Prostate gland (tissue), 2 donors: Measurements from ENCODE around the gene NAV2. TPM values are rescaled to one million over a fixed set of nuclear protein-coding genes. Genes with fewer than 3 reads are reported as not detected.

ENCODE experiments used
- DNase-seq: peaks from one replicate; pipeline ENCODE4 v3.0.0-alpha.2; 2019; ENCODE audit warnings: low spot score
- H3K27ac ChIP-seq, 2 donors: fragments of 200-600 bp; sonication (generic); 2 replicates each; pipeline ENCODE4 v1.5.1; 2017 to 2019
- H3K27me3 ChIP-seq: fragments of 200-600 bp; sonication (generic); replicated peaks from 2 replicates; pipeline ENCODE4 v1.5.1; 2019; ENCODE audit not compliant: insufficient read depth
- H3K36me3 ChIP-seq, 2 donors: fragments of 200-600 bp; sonication (generic); 1 replicate in 1 of 2; 2 replicates in 1 of 2; pipeline versions ENCODE4 v1.5.1 to v1.8.1; 2017 to 2019
- H3K4me1 ChIP-seq: fragments of 200-600 bp; sonication (generic); replicated peaks from 2 replicates; pipeline ENCODE4 v1.5.1; 2019
- H3K4me3 ChIP-seq, 2 donors: fragments of 200-600 bp; sonication (generic); 2 replicates each; pipeline ENCODE4 v1.5.1; 2017 to 2019
- H3K9me3 ChIP-seq: fragments of 200-600 bp; sonication (generic); 2 replicates; pipeline ENCODE4 v1.5.1; 2017
- CTCF ChIP-seq, 4 experiments: fragments of 200-600 bp in 2 of 4; fragments of 450-650 bp in 2 of 4; sonication (generic) in 2 of 4; IDR thresholded peaks; 1 replicate in 3 of 4; 2 replicates in 1 of 4; pipeline ENCODE4 v1.5.1; 2016 to 2019; ENCODE audit warnings: antibody characterized with exemption in 4 of 4, mild to moderate bottlenecking in 2 of 4, moderate library complexity in 2 of 4
- POLR2A ChIP-seq: fragments of 450-650 bp; IDR thresholded peaks from one replicate; pipeline ENCODE4 v1.6.1; 2016; ENCODE audit warnings: antibody characterized with exemption, mild to moderate bottlenecking
- POLR2AphosphoS5 ChIP-seq: sonication (generic); formaldehyde crosslinking; IDR thresholded peaks from one replicate; pipeline ENCODE4 v1.6.1; 2017; ENCODE audit warnings: antibody characterized with exemption
- WGBS: methylation state at CpG from one replicate; pipeline ENCODE4 v1.1.5; 2018; 5-methylcytosine and 5-hydroxymethylcytosine counted together
- intact Hi-C: fragments of 100-400 bp; cut with DNase I; formaldehyde crosslinking; loops from one replicate; pipeline ENCODE4 v1.14.2; 2022
- total RNA-seq, 2 donors: library from RNA; depleted of rRNA; stranded (reverse); fragments of >200 nt; gene quantifications; one replicate each; pipeline ENCODE4 v1.1.0, GENCODE V29; 2016

The NAV2 gene
- total RNA-seq, 2 donors from 2014 or later: 17.1 to 26.6 TPM

- 95% methylated on average over 7 of the region's 7 CpGs for WGBS
Observed at GRCh38 chr11:20103281-20103680, 390.6 kb downstream of the NAV2 start.

GRCh38 chr11:20105427-20105826, 392.8 kb downstream of the NAV2 start:
- Histone ChIP-seq H3K9me3 (no peaks in the 10 kb centered on the region), H3K4me3 (no peak overlapping the region), H3K36me3 (peaks cover 0 to 6% of the 10 kb centered on the region in 2 donors), H3K27me3 (no peaks in the 10 kb centered on the region), H3K27ac (no peak overlapping the region), H3K4me1 (no peaks in the 10 kb centered on the region)
- TF ChIP-seq POLR2A (no peak), CTCF (IDR thresholded peaks at IDR 0.05) (no peak), POLR2AphosphoS5 (no peak)
- WGBS: 95% methylated on average over 10 of the region's 10 CpGs
- intact Hi-C loops: no loop called here
- no peak for DNase-seq

More at GRCh38 chr11:20103281-20103680, 390.6 kb downstream of the NAV2 start:
- DNase-seq: no peak
- Histone ChIP-seq H3K36me3 (peaks cover 0 to 6% of the 10 kb centered on the region in 2 donors), H3K27me3 (no peaks in the 10 kb centered on the region), H3K9me3 (no peaks in the 10 kb centered on the region), H3K4me3 (no peak overlapping the region), H3K27ac (no peak overlapping the region), H3K4me1 (no peaks in the 10 kb centered on the region)
- TF ChIP-seq POLR2A (no peak), CTCF (IDR thresholded peaks at IDR 0.05) (no peak), POLR2AphosphoS5 (no peak)
- intact Hi-C loops: no loop called here

GRCh38 chr11:20109731-20110445, 397.3 kb downstream of the NAV2 start:
- no peak for TF ChIP-seq POLR2A
- no peak for TF ChIP-seq CTCF (IDR thresholded peaks at IDR 0.05)
- no peak for TF ChIP-seq POLR2AphosphoS5
- no peaks in the 10 kb centered on the region for H3K27me3 ChIP-seq
- H3K9me3 ChIP-seq: no peaks in the 10 kb centered on the region
- WGBS: 96% methylated on average over 9 of the region's 9 CpGs
- DNase-seq: no peak
- no peak overlapping the region for H3K27ac ChIP-seq
- H3K4me1 ChIP-seq: peaks cover 3% of the 10 kb centered on the region
- no peak overlapping the region for H3K4me3 ChIP-seq
- intact Hi-C loops: loop anchor here (5.0 kb wide), 2 partner anchors 158 to 548 kb away; no protein-coding TSS in a partner anchor
- H3K36me3 ChIP-seq: no peaks in the 10 kb centered on the region

- 17% methylated on average over 8 of the region's 8 CpGs for WGBS
- no peak overlapping the region for H3K27ac ChIP-seq
- H3K27me3 ChIP-seq: no peaks in the 10 kb centered on the region
- TF ChIP-seq POLR2A (no peak), CTCF (IDR thresholded peaks at IDR 0.05) (peak; percentile 38 to 80 (median 70)), POLR2AphosphoS5 (peak; percentile 84)
- no peaks in the 10 kb centered on the region for H3K9me3 ChIP-seq
- DNase-seq: peak; percentile 35
- no peaks in the 10 kb centered on the region for H3K36me3 ChIP-seq
- peaks cover 3% of the 10 kb centered on the region for H3K4me1 ChIP-seq
- H3K4me3 ChIP-seq: no peak overlapping the region
- intact Hi-C loops: loop anchor here (5.0 kb wide), 2 partner anchors 159 to 549 kb away; no protein-coding TSS in a partner anchor
Observed at GRCh38 chr11:20110908-20111669, 398.5 kb downstream of the NAV2 start.
